ENCODE data around the gene COL24A1.
"Not testable (repeated sequence)": the region's sequence is repeated elsewhere in the genome, so short reads cannot be mapped to it uniquely, and the experiment has no call there.

Gene COL24A1

DNA sequence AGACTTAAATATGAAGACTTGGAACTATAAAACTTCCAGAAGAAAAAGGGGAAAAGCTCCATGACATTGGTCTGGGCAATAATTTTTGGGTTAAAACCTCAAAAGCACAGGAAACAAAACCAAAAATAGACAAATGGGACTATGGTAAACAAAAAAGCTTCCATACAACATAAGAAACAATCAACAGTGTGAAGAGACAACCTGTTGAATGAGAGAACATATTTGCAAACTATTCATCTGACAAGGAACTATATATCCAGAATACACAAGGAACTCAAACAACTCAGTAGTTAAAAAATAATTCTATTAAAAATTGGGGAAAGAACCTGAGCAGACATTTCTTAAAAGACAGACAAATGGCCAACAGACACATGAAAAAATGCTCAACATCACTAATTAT is 255.7 kb downstream of the COL24A1 start:
- DNase-seq (ENCODE audit: low read depth in 2 of 2, low spot score in 1 of 2), result no peak

DNA sequence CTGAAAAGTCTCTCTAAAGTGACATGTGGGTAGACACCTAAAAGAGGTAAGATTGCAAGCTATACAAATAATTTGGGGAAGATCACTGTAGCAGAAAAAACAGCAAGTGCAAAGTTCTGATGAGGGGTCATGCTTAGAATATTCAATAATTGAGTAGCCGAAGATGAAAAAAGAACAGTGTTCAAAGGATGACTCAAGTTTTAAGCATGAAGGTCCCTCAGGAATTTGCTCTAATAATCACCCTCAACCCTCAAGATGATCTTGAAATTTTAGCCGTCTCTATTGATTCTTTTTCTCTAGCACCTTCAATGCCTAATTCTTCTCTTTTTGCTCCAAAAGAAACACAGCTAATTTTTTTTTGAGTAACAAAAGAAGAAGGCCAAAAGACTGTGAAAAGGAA is 257.7 kb downstream of the COL24A1 start:
- no peak for DNase-seq (ENCODE audit: low read depth in 2 of 2, low spot score in 1 of 2)

DNA sequence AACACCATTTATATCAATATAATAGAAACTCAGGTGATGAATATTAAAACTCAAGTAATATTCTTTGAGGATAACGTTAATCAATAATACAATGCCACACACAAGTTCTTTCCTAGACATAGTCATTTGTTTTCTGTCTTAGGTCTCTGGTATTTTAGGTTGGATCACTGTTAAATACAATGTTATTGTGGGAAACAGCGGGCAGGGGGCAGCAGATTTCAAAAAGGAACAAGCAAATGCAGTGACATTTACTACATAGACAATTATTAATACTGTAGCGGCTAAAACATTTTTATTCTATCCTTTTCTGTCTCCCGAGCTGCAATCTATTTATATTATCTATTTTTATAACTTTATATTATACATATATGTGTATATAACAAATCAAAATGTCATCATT is 261.9 kb downstream of the COL24A1 start:
- DNase-seq (ENCODE audit: low read depth in 2 of 2, low spot score in 1 of 2), result no peak

GRCh38 chr1:85892366-85892765 is 264.2 kb downstream of the COL24A1 start:
- no peak for DNase-seq (ENCODE audit: low read depth in 2 of 2, low spot score in 1 of 2)

DNA sequence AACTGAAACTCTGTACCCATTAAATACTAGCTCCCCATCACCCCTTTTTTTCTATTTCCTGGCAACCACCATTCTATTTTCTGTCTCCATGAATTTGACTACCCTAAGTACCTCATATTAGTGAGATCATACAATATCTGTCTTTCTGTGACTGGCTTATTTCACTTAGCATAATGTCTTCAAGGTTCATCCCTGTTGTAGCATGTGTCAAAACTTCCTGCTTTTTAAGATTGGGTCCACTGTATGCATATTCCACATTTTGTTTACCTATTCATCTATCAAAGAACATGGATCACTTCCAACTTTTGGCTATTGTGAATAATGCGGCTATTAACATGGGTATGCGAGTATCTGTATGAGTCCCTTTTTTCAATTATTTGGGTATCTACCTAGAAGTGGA is 266.7 kb downstream of the COL24A1 start:
- DNase-seq (ENCODE audit: low read depth in 2 of 2, low spot score in 1 of 2), result no peak

DNA sequence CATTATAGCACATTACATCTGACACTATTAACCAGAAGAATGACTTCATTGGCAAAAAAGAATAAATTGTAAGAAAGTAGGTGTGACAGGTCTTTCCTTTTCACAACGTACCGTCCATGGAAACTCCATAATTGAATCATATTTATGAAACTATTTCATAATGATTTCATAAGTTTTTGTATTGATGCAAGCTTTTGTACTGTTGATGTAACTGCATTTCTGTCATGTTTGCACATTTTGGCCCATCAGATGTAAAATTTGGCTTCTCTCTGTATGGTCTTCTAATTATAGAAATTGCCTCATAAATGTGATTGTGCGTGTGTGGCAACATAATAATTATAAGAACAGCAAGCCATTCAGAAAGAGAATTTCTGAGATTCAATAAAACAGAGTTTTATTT is 267.7 kb downstream of the COL24A1 start:
- DNase-seq (ENCODE audit: low read depth in 2 of 2, low spot score in 1 of 2), result no peak

DNA sequence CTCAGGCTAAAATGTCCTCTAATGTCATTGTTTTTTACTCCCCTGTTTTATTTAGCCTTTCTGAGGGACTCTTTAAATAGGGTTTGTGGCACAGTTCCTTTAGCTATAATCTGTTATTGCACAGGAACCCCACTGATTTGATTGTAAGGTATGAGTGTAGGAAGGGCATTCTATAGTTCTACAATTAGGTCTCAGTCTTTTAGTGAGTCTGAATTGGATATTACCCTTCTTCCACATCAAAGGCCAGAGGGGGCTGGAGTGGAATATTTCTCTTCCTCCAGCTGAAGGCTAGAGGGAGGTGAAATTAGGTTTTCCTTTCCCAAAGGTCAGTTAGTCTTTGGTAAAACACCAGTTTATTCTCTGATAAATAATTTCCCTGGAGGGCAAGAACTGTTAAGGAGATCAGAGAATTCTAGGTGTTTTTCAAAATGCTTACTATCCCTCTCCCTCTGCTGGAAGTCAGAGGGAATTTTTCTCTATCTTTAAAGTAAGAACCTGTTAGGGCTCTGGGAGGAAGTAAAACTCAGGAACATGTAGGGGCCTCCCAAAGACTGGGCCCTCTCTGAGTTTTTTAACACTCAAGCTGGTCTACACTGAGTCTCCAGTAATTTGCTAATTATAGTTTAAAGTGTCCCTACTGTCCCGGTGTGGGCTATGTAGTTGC is 272.1 kb downstream of the COL24A1 start:
- no peak for DNase-seq (ENCODE audit: low read depth in 2 of 2, low spot score in 1 of 2)

- DNase-seq (ENCODE audit: low read depth in 2 of 2, low spot score in 1 of 2), result no peak
Observed at GRCh38 chr1:85867189-85867588, 289.4 kb downstream of the COL24A1 start.

GRCh38 chr1:85865213-85865612 is 291.4 kb downstream of the COL24A1 start:
- DNase-seq (ENCODE audit: low read depth in 2 of 2, low spot score in 1 of 2), result no peak

DNA sequence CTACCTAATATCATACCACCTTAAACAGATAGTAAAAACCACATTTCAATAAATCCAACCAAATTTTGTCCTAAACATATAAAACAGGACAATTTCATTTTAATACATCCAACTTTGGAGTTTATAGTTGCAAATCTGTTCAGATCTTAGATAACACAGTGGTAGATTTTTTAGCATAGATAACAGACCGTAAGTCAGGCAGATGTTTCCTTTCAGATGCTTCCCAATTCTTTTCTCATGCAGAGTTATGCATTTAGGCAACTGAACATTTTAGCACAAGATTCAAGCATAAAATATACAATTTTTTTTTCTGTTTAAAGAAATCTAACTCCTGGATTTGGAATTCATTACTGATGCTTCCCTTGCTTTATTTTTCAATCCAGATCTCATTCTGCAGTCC is 291.8 kb downstream of the COL24A1 start:
- no peak for DNase-seq (ENCODE audit: low read depth in 2 of 2, low spot score in 1 of 2)

GRCh38 chr1:85863639-85864038 is 292.9 kb downstream of the COL24A1 start:
- not testable (repeated sequence) for DNase-seq (ENCODE audit: low read depth in 2 of 2, low spot score in 1 of 2)

- no peak for DNase-seq (ENCODE audit: low read depth in 2 of 2, low spot score in 1 of 2)
Observed at GRCh38 chr1:85862456-85862855, 294.1 kb downstream of the COL24A1 start.

GRCh38 chr1:85857991-85858390 is 298.6 kb downstream of the COL24A1 start:
- DNase-seq (ENCODE audit: low read depth in 2 of 2, low spot score in 1 of 2), result no peak

DNA sequence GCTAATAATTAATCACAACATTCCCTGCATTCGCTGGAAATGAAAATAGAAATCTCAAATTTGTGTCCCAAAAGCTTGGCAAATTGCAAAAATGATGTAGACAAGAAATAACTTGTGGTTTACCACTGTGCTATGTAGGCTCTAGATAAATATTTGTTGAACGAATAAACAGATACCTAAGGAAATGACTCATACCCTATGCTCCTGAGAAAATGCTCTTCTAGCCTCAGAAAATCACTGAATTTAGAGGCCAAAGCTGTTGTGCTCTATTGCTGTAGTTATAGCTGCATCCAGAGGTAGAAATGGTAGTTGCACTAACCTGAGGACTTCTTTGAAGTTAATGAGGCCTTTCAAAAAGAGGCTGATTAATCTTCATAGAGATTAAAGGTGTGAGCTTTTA is 306.3 kb downstream of the COL24A1 start:
- no peak for DNase-seq (ENCODE audit: low read depth in 2 of 2, low spot score in 1 of 2)

GRCh38 chr1:85849660-85850059 is 306.9 kb downstream of the COL24A1 start:
- DNase-seq (ENCODE audit: low read depth in 2 of 2, low spot score in 1 of 2), result no peak

DNA sequence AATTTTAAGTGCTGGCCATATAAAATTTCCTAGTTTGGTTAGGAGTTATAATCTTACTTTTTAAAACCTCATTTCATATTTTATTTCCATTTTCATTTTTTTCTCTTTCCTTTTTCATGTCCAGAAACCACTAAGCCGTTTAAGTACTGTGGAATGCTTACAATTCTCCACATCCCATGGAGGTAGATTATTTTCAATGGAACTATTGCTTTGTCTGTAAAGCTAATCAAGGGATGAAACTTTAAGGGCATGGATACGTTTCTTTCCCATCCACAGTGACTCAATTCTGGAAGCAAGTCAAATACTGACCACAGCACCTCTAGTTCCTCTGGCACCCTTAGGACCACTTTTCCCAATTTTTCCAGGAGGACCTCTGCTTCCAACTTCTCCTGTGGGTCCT is 309.2 kb downstream of the COL24A1 start:
- no peak for DNase-seq (ENCODE audit: low read depth in 2 of 2, low spot score in 1 of 2)

GRCh38 chr1:85846706-85847105 is 309.9 kb downstream of the COL24A1 start:
- no peak for DNase-seq (ENCODE audit: low read depth in 2 of 2, low spot score in 1 of 2)

DNA sequence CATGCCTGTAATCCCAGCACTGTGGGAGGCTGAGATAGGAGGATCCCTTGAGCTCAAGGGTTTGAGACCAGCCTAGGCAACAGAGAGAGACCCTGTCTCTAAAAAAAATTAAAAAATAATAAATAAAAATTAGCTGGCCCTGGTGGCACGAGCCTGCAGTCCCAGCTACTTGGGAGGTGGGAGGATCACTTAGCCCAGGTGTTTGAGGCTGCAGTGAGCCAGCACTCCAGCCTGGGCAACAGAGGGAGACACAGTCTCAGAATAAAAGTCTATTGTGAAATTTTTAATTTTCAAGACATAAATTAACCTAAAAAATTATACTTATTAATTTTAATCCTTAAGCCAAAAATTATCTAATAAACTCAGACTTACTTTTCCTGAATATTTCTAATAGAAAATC is 317.1 kb downstream of the COL24A1 start:
- no peak for DNase-seq (ENCODE audit: low read depth in 2 of 2, low spot score in 1 of 2)

DNA sequence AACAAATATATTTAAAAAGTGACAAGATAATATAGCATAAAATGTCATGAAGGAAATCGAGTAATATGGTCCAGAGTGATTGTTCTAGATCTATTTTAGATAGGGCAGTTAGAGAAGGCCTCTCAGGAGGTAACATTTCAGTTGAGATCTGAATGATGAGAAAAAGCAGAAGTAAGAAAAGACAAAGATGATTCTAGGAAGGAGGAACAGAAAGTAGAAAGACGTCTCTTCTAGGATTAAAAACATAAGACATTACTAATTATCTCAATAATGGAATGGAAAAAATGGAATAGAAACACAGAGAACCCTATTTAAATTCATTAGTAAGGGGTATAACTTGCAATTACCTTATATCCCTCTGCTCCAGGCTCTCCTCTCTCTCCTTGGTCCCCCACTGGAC is 318.3 kb downstream of the COL24A1 start:
- DNase-seq (ENCODE audit: low read depth in 2 of 2, low spot score in 1 of 2), result no peak

- DNase-seq (ENCODE audit: low read depth in 2 of 2, low spot score in 1 of 2), result no peak
Observed at GRCh38 chr1:85836736-85837135, 319.8 kb downstream of the COL24A1 start.

DNA sequence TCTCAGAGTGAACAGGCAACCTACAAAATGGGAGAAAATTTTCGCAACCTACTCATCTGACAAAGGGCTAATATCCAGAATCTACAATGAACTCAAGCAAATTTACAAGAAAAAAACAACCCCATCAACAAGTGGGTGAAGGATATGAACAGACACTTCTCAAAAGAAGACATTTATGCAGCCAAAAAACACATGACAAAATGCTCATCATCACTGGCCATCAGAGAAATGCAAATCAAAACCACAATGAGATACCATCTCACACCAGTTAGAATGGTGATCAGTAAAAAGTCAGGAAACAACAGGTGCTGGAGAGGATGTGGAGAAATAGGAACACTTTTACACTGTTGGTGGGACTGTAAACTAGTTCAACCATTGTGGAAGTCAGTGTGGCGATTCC is 323.4 kb downstream of the COL24A1 start:
- DNase-seq (ENCODE audit: low read depth in 2 of 2, low spot score in 1 of 2), result not testable (repeated sequence)

- DNase-seq (ENCODE audit: low read depth in 2 of 2, low spot score in 1 of 2), result no peak
Observed at GRCh38 chr1:85830837-85831236, 325.7 kb downstream of the COL24A1 start.

- DNase-seq (ENCODE audit: low read depth in 2 of 2, low spot score in 1 of 2), result no peak
Observed at GRCh38 chr1:85824066-85824840, 332.3 kb downstream of the COL24A1 start.
